ENCODE results near the gene CCDC81.

DNA sequence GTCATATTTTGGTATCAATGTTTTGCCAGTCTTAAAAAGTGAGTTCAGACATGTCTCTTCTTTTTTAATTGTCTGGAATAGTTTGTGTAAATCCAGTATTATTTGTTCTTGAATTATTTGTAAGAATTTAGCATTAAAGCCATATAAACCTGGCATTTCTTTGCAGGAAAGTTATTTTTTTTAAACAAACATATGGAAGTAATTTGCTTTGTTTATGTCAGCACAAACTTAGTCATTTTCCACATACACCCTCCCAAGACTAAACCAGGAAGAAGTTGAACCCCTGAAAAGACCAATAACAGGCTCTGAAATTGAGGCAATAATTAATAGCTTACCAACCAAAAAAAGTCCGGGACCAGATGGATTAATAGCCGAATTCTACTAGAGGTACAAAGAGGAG, 9.1 kb upstream of the CCDC81 start:
- TF ChIP-seq POLR2A (IDR thresholded peaks at IDR 0.05; ENCODE audit: low read depth) (no peak), EP300 (IDR thresholded peaks at IDR 0.05) (no peak), POLR2AphosphoS5 (IDR thresholded peaks at IDR 0.05) (no peak)
- TF ChIP-seq, protein P1, sequence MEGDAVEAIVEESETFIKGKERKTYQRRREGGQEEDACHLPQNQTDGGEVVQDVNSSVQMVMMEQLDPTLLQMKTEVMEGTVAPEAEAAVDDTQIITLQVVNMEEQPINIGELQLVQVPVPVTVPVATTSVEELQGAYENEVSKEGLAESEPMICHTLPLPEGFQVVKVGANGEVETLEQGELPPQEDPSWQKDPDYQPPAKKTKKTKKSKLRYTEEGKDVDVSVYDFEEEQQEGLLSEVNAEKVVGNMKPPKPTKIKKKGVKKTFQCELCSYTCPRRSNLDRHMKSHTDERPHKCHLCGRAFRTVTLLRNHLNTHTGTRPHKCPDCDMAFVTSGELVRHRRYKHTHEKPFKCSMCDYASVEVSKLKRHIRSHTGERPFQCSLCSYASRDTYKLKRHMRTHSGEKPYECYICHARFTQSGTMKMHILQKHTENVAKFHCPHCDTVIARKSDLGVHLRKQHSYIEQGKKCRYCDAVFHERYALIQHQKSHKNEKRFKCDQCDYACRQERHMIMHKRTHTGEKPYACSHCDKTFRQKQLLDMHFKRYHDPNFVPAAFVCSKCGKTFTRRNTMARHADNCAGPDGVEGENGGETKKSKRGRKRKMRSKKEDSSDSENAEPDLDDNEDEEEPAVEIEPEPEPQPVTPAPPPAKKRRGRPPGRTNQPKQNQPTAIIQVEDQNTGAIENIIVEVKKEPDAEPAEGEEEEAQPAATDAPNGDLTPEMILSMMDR (IDR thresholded peaks at IDR 0.05) = no peak

All from esophagus muscularis mucosa (tissue), 4 donors.